GM12864 (cell line): Measurements from ENCODE around the gene KRT26.
"Not testable (repeated sequence)": the region's sequence is repeated elsewhere in the genome, so short reads cannot be mapped to it uniquely, and the experiment has no call there.

Experiments
- DNase-seq: peaks from one replicate; pipeline ENCODE4 v3.0.0-alpha.2; 2011; ENCODE audit warnings: low read depth
- H3K4me3 ChIP-seq: 2 replicates; pipeline ENCODE4 v1.5.1; 2011; ENCODE audit warnings: mild to moderate bottlenecking, low read depth, low read length, control low read depth
- TF ChIP-seq, protein P1 (sequence below): IDR thresholded peaks from 2 replicates; pipeline ENCODE4 v1.5.1; 2011; ENCODE audit warnings: low read depth, mild to moderate bottlenecking, moderate library complexity, low read length, control low read depth, inconsistent platforms; ENCODE audit errors: missing control alignments

KRT26 gene

DNA sequence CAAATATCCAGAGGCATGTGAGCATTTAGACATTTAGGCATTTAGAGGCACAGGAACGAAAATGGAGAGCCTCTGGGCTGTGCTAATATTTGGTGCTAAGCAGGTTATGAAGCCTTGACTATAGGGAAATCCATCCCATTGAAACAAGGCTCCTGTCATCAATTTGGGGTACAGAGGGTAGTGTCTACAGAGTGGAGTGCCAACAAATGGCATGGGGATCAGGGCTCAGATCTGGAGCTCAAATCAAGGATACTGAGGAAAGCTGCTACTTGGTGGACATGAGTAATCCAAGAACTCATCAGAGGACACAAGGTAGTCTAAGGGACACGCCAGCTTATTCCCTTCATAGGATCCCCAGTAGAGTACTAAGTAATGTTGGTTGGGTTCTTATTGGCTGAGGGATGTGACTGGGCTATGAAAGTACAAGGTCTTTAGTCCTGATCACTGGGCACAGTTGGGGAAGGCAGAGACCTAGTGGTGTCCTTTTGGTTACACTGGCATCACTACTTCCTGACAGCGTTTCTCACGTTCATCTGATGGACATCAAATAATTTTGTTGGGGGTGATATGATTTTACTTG is 45.2 kb upstream of the KRT26 start:
- no peak overlapping the region for H3K4me3 ChIP-seq
- no peak for DNase-seq
- TF ChIP-seq, protein P1, sequence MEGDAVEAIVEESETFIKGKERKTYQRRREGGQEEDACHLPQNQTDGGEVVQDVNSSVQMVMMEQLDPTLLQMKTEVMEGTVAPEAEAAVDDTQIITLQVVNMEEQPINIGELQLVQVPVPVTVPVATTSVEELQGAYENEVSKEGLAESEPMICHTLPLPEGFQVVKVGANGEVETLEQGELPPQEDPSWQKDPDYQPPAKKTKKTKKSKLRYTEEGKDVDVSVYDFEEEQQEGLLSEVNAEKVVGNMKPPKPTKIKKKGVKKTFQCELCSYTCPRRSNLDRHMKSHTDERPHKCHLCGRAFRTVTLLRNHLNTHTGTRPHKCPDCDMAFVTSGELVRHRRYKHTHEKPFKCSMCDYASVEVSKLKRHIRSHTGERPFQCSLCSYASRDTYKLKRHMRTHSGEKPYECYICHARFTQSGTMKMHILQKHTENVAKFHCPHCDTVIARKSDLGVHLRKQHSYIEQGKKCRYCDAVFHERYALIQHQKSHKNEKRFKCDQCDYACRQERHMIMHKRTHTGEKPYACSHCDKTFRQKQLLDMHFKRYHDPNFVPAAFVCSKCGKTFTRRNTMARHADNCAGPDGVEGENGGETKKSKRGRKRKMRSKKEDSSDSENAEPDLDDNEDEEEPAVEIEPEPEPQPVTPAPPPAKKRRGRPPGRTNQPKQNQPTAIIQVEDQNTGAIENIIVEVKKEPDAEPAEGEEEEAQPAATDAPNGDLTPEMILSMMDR, result no peak

DNA sequence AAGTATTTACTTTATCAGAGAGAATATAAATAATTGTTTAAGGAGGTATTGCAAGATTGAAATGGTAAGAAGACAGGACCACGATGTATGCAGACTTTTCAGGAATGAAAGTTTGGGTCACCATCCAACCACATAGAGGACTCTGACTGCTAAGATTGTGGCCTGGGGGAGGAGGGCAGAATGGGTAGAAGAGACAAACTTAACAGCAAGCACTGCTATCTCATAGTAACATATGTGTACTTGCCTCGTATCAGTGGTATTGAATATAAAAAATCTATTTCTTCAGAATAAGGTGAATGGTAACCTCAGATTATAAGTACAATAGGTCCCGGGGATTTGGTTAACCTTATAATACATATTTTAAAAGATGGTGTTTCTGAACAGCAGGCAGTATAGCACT is 44.6 kb upstream of the KRT26 start:
- H3K4me3 ChIP-seq, result no peak overlapping the region
- no peak for DNase-seq
- TF ChIP-seq, protein P1, result no peak

DNA sequence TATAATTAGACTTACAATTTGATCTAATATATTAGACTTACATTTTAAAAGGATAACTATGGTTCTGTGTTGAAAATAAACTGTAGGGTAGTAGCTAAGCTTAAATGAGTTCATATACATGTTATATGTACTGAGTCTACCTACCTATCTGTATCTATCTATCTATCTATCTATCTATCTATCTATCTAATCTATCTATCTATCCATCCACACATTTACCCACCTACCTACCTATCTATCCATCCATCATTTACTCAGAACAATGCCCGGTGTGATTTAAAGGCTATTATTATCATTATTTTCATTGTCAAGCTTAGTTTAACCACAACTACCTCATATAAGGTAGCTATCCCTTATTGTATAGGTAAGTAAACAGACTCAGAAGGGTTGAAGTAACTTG is 43.4 kb upstream of the KRT26 start:
- no peak overlapping the region for H3K4me3 ChIP-seq
- no peak for DNase-seq
- TF ChIP-seq, protein P1, result no peak

DNA sequence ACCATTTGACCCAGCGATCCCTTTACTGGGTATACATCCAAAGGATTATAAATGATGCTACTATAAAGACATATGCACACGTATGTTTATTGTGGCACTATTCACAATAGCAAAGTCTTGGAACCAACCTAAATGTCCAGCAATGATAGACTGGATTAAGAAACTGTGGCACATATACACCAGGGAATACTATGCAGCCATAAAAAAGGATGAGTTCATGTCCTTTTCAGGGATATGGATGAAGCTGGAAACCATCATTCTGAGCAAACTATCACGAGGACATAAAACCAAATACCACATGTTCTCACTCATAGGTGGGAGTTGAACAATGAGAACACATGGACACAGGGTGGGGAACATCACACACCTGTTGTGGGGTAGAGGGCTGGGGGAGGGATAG is 42.7 kb upstream of the KRT26 start:
- not testable (repeated sequence) for DNase-seq

DNA sequence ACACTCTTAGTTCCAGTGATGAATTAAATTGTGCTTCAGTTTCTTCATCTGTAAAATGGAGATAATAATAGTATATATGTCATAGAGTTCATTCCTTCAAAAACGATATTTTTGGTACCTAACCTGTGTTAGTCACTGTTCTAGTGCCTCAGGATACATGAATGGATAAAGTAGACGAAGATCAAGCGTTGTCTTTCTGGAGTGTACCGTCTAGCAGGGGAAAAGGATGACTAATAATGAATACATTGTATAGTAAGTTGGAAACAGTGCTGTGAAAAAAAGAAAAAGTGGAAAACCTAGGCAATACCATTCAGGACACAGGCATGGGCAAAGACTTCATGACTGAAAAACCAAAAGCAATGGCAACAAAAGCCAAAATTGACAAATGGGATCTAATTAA is 41.8 kb upstream of the KRT26 start:
- DNase-seq, result no peak
- no peak overlapping the region for H3K4me3 ChIP-seq
- TF ChIP-seq, protein P1, result no peak

More for the DNA sequence above, 42.7 kb upstream of the KRT26 start:
- H3K4me3 ChIP-seq, result not testable (repeated sequence)

DNA sequence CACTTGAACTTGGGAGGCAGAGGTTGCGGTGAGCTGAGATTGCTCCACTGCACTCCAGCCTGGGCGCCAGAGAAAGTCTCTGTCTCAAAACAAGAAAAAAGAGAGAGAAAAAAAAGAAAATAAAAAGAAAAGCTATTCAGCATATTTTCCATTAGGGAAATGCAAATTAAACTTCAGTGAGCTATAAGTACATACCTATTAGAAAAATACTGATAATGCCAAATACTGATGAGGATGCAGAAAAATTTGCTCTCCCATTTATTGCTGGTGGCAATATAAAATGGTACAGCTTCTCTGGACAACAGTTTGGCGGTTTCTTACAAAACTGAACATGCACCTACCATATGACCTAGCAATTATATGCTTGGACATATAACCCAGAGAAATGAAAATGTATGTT is 40.6 kb upstream of the KRT26 start:
- no peak overlapping the region for H3K4me3 ChIP-seq
- no peak for DNase-seq
- TF ChIP-seq, protein P1, result no peak

DNA sequence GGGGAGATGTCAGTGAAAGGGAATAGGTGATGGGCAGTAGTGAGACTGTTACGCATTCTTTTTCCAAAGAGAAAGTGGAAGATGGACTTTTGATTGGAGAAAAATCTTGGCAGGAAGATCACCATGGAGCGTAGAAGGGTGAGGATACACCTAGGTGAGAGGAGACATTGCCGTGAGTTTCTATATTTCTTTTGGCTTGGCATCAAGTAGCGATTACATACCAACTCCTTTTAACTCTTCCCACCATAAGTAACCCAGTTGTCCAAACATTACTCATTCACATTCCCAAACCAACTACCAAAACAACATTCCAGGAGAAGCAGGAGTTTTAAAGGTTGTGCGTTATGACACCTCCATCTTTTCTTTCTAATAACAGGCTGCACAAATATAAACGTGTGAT is 38.5 kb upstream of the KRT26 start:
- H3K4me3 ChIP-seq, result no peak overlapping the region
- no peak for DNase-seq
- TF ChIP-seq, protein P1, result no peak
